ENCODE results near the gene PEX11G. TPM values are rescaled to one million over a fixed set of nuclear protein-coding genes. Genes with fewer than 3 reads are reported as not detected.

PEX11G gene
- total and polyA plus RNA-seq, 9 of the 15 experiments (the other 6 are each of a cell fraction or from before 2014, with no cell fraction given), result 0.07 to 3.2 (median 0.70) TPM; not detected in 1

DNA sequence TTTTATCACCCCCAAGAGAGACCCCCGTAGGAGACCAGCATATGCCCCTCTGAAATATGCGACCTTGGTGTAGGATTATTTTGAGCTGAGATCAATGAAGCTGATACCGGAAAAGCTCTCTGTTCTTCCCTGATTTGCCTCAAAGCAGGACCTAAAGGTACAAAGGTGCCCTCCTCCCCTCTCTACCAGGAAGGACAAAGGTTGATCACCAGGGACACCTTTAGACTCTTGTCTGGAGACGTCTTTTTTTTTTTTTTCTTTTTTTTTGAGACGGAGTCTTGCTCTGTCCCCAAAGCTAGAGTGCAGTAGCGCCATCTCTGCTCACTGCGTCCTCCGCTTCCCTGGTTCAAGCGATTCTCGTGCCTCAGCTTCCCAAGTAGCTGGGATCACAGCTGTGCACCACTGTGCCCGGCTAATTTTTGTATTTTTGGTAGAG lies 792 bp upstream of the PEX11G start:
- BruUV-seq (replicated peaks), result no TSS peak
- intact Hi-C loops (cut with micrococcal nuclease), result no loop called here
- no peaks in the 10 kb centered on the region for H4K20me1 ChIP-seq (replicated peaks; ENCODE audit: control insufficient read depth, insufficient read depth, low read length)
- peak overlapping the region; percentile 90 for H3K4me2 ChIP-seq (ENCODE audit: insufficient read depth, low read length)
- H3K9ac ChIP-seq (ENCODE audit: insufficient read depth in 1 of 2, low read depth in 2 of 2, low read length in 2 of 2), result peak overlapping the region in 1 of 2 experiments; percentile 82; a peak in 1 of 4 replicates
- H3K4me1 ChIP-seq (replicated peaks in 1 of 2; ENCODE audit: control insufficient read depth in 2 of 2, insufficient read depth in 2 of 2, low read length in 2 of 2), result peaks cover 15 to 23% of the 10 kb centered on the region in 2 experiments
- FAIRE-seq (no peak), ATAC-seq (peak; percentile 16; the same call in 1 of the 3 replicates), DNase-seq (ENCODE audit: extremely low read depth in 1 of 4, low spot score in 3 of 4) (peak in 1 of 4 experiments; percentile 43)
- TF ChIP-seq ZBTB7A (IDR thresholded peaks at IDR 0.05; ENCODE audit: borderline replicate concordance, control insufficient read depth, low read depth, low read length), result no peak
- TF ChIP-seq CREM (IDR thresholded peaks at IDR 0.05; ENCODE audit: low read depth), result 0 out of 2 replicates have a peak, but pooled peaks have one; percentile 9
- no peak for TF ChIP-seq MIER1 (IDR thresholded peaks at IDR 0.05; ENCODE audit: low read depth)
- TF ChIP-seq ZNF76 (CRISPR knock-in tag; IDR thresholded peaks at IDR 0.05; ENCODE audit: borderline replicate concordance), result no peak
- no peak for TF ChIP-seq ZNF431 (CRISPR knock-in tag; IDR thresholded peaks at IDR 0.05)
- TF ChIP-seq, protein P1, sequence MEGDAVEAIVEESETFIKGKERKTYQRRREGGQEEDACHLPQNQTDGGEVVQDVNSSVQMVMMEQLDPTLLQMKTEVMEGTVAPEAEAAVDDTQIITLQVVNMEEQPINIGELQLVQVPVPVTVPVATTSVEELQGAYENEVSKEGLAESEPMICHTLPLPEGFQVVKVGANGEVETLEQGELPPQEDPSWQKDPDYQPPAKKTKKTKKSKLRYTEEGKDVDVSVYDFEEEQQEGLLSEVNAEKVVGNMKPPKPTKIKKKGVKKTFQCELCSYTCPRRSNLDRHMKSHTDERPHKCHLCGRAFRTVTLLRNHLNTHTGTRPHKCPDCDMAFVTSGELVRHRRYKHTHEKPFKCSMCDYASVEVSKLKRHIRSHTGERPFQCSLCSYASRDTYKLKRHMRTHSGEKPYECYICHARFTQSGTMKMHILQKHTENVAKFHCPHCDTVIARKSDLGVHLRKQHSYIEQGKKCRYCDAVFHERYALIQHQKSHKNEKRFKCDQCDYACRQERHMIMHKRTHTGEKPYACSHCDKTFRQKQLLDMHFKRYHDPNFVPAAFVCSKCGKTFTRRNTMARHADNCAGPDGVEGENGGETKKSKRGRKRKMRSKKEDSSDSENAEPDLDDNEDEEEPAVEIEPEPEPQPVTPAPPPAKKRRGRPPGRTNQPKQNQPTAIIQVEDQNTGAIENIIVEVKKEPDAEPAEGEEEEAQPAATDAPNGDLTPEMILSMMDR (IDR thresholded peaks at IDR 0.05 in 2 of 3, conservative IDR thresholded peaks at IDR 0.05 in 1 of 3; ENCODE audit: insufficient read depth in 2 of 3, low read depth in 1 of 3, low read length in 3 of 3), result peak in 1 of 3 experiments; percentile 15; a peak in 1 of 6 replicates
- TF ChIP-seq, protein P2, sequence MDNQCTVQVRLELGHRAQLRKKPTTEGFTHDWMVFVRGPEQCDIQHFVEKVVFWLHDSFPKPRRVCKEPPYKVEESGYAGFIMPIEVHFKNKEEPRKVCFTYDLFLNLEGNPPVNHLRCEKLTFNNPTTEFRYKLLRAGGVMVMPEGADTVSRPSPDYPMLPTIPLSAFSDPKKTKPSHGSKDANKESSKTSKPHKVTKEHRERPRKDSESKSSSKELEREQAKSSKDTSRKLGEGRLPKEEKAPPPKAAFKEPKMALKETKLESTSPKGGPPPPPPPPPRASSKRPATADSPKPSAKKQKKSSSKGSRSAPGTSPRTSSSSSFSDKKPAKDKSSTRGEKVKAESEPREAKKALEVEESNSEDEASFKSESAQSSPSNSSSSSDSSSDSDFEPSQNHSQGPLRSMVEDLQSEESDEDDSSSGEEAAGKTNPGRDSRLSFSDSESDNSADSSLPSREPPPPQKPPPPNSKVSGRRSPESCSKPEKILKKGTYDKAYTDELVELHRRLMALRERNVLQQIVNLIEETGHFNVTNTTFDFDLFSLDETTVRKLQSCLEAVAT (IDR thresholded peaks at IDR 0.05), result peak in 1 of 2 experiments; percentile 65; a peak in 2 of 4 replicates
- TF ChIP-seq TRIM28 (IDR thresholded peaks at IDR 0.05), result no peak
- TF ChIP-seq ZNF384 (IDR thresholded peaks at IDR 0.05; ENCODE audit: low read depth, low read length), result peak; percentile 73
- TF ChIP-seq, protein P3, sequence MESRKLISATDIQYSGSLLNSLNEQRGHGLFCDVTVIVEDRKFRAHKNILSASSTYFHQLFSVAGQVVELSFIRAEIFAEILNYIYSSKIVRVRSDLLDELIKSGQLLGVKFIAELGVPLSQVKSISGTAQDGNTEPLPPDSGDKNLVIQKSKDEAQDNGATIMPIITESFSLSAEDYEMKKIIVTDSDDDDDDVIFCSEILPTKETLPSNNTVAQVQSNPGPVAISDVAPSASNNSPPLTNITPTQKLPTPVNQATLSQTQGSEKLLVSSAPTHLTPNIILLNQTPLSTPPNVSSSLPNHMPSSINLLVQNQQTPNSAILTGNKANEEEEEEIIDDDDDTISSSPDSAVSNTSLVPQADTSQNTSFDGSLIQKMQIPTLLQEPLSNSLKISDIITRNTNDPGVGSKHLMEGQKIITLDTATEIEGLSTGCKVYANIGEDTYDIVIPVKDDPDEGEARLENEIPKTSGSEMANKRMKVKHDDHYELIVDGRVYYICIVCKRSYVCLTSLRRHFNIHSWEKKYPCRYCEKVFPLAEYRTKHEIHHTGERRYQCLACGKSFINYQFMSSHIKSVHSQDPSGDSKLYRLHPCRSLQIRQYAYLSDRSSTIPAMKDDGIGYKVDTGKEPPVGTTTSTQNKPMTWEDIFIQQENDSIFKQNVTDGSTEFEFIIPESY (CRISPR knock-in tag; IDR thresholded peaks at IDR 0.05), result peak; percentile 71; the same call in 1 of the 2 replicates
- no peak for TF ChIP-seq ZNF644 (tag; IDR thresholded peaks at IDR 0.05; ENCODE audit: low read depth)
- TF ChIP-seq, protein P4, sequence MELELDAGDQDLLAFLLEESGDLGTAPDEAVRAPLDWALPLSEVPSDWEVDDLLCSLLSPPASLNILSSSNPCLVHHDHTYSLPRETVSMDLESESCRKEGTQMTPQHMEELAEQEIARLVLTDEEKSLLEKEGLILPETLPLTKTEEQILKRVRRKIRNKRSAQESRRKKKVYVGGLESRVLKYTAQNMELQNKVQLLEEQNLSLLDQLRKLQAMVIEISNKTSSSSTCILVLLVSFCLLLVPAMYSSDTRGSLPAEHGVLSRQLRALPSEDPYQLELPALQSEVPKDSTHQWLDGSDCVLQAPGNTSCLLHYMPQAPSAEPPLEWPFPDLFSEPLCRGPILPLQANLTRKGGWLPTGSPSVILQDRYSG (tag; conservative IDR thresholded peaks at IDR 0.05; ENCODE audit: low read depth), result no peak
- no peaks in the 10 kb centered on the region for H3K9me1 ChIP-seq (ENCODE audit: control insufficient read depth, insufficient read depth, low read length)
- no peaks in the 10 kb centered on the region; the same call in 1 of the 2 replicates for H3K9me3 ChIP-seq (replicated peaks; ENCODE audit: control insufficient read depth, insufficient read depth, low read depth, low read length)
- no peak overlapping the region for H3K4me3 ChIP-seq
- H3K27me3 ChIP-seq (ENCODE audit: control insufficient read depth in 2 of 2, insufficient read depth in 2 of 2, low read length in 2 of 2), result no peaks in the 10 kb centered on the region
- WGBS (ENCODE audit: insufficient coverage, low coverage, missing lambda C conversion rate), result 44% methylated on average over 4 of the region's 11 CpGs
- H3K79me2 ChIP-seq (ENCODE audit: control insufficient read depth, insufficient read depth, low read length), result peaks cover 2% of the 10 kb centered on the region; the same call in 1 of the 3 replicates
- POLR2A ChIA-PET, result interaction anchor here (0.6 to 1.2 kb wide), 4 partner anchors 9 to 1771 kb away, joined by 3 to 4 read pairs (median 3); no protein-coding TSS in a partner anchor
- in situ Hi-C loops (cut with MboI), result no loop called here
- H3K27ac ChIP-seq (ENCODE audit: extremely low read depth, low read depth, low read length), result peak overlapping the region; percentile 75
- peak overlapping the region; percentile 99 for H2AFZ ChIP-seq (ENCODE audit: low read depth, low read length)
- CTCF ChIA-PET (ENCODE audit: low intra/inter-chr PET ratio), result interaction anchor here (0.7 kb wide), 1 partner anchor 46 kb away, joined by 3 read pairs; no protein-coding TSS in a partner anchor
- H3K36me3 ChIP-seq (ENCODE audit: control insufficient read depth, insufficient read depth, low read length), result no peaks in the 10 kb centered on the region

All from K562 (cell line).